Progenitor cell of endocrine pancreas (in vitro differentiated cells): Measurements from ENCODE around the gene ZNF593. TPM values are rescaled to one million over a fixed set of nuclear protein-coding genes. Genes with fewer than 3 reads are reported as not detected.

Experiments used
- DNase-seq: peaks from one replicate; pipeline ENCODE4 v3.0.0; 2021; ENCODE audit warnings: low spot score; ENCODE audit not compliant: unreplicated experiment
- H3K27ac Mint-ChIP-seq: 2 replicates; pipeline ENCODE4 v1.8.0; 2021; ENCODE audit warnings: mild to moderate bottlenecking, moderate library complexity, mixed read lengths
- H3K27me3 Mint-ChIP-seq: 2 replicates; pipeline ENCODE4 v1.8.0; 2021; ENCODE audit warnings: mixed read lengths
- H3K36me3 Mint-ChIP-seq: 2 replicates; pipeline ENCODE4 v1.8.0; 2022; ENCODE audit warnings: mixed read lengths; ENCODE audit not compliant: insufficient read depth
- H3K4me1 Mint-ChIP-seq: 2 replicates; pipeline ENCODE4 v1.8.0; 2021; ENCODE audit warnings: low read depth, mixed read lengths
- H3K4me3 Mint-ChIP-seq: 2 replicates; pipeline ENCODE4 v1.8.0; 2021; ENCODE audit warnings: low read depth, mild to moderate bottlenecking, moderate library complexity, mixed read lengths
- H3K9me3 Mint-ChIP-seq: 2 replicates; pipeline ENCODE4 v1.8.0; 2021; ENCODE audit warnings: low read depth, mixed read lengths
- CTCF ChIP-seq: fragments of 200-600 bp; sonication (generic); IDR thresholded peaks from one replicate; pipeline ENCODE4 v1.5.0; 2021; ENCODE audit warnings: antibody characterized with exemption, mild to moderate bottlenecking; ENCODE audit not compliant: unreplicated experiment
- total RNA-seq: library from RNA; stranded (reverse); gene quantifications from 2 replicates; pipeline ENCODE4 v1.2.1, GENCODE V29; 2021

The ZNF593 gene
- total RNA-seq, 1 donor from 2014 or later, result 32.1 TPM

GRCh38 chr1:26210147-26210870 is 40.6 kb downstream of the ZNF593 start:
- DNase-seq, result no peak
- Mint-ChIP-seq H3K9me3 (no peaks in the 10 kb centered on the region), H3K27me3 (peaks cover 17% of the 10 kb centered on the region), H3K27ac (no peak overlapping the region), H3K4me1 (no peaks in the 10 kb centered on the region), H3K36me3 (no peaks in the 10 kb centered on the region), H3K4me3 (no peak overlapping the region)
- TF ChIP-seq CTCF, result no peak

GRCh38 chr1:26212726-26213125 is 43.0 kb downstream of the ZNF593 start:
- Mint-ChIP-seq H3K4me3 (no peak overlapping the region), H3K27me3 (peaks cover 17% of the 10 kb centered on the region), H3K36me3 (no peaks in the 10 kb centered on the region), H3K4me1 (no peaks in the 10 kb centered on the region), H3K27ac (no peak overlapping the region), H3K9me3 (no peaks in the 10 kb centered on the region)
- DNase-seq, result no peak
- no peak for TF ChIP-seq CTCF

- no peaks in the 10 kb centered on the region for H3K9me3 Mint-ChIP-seq
- peaks cover 17% of the 10 kb centered on the region for H3K27me3 Mint-ChIP-seq
- H3K27ac Mint-ChIP-seq, result no peak overlapping the region
- H3K4me3 Mint-ChIP-seq, result no peak overlapping the region
- no peak for DNase-seq
- H3K36me3 Mint-ChIP-seq, result no peaks in the 10 kb centered on the region
- no peaks in the 10 kb centered on the region for H3K4me1 Mint-ChIP-seq
- no peak for TF ChIP-seq CTCF
Measured at GRCh38 chr1:26213335-26213905, 43.7 kb downstream of the ZNF593 start.

- no peaks in the 10 kb centered on the region for H3K36me3 Mint-ChIP-seq
- no peaks in the 10 kb centered on the region for H3K4me1 Mint-ChIP-seq
- H3K9me3 Mint-ChIP-seq, result no peaks in the 10 kb centered on the region
- H3K27me3 Mint-ChIP-seq, result peaks cover 10% of the 10 kb centered on the region
- DNase-seq, result no peak
- no peak overlapping the region for H3K4me3 Mint-ChIP-seq
- no peak overlapping the region for H3K27ac Mint-ChIP-seq
- no peak for TF ChIP-seq CTCF
Measured at GRCh38 chr1:26215246-26215645, 45.5 kb downstream of the ZNF593 start.

- no peak for TF ChIP-seq CTCF
- H3K27me3 Mint-ChIP-seq, result peaks cover 10% of the 10 kb centered on the region
- no peaks in the 10 kb centered on the region for H3K36me3 Mint-ChIP-seq
- H3K9me3 Mint-ChIP-seq, result no peaks in the 10 kb centered on the region
- no peak for DNase-seq
- peaks cover 2% of the 10 kb centered on the region for H3K4me1 Mint-ChIP-seq
- H3K4me3 Mint-ChIP-seq, result no peak overlapping the region
- H3K27ac Mint-ChIP-seq, result no peak overlapping the region
Measured at GRCh38 chr1:26218906-26219494, 49.3 kb downstream of the ZNF593 start.

Other genes with a start within 250 kb of the ZNF593 start
- 12.8 and 14.5 TPM in 2 replicates for gene PAFAH2, start 171.8 kb upstream of the ZNF593 start, total RNA-seq
- 3.6 and 4.1 TPM in 2 replicates for gene EXTL1, start 148.1 kb upstream of the ZNF593 start, total RNA-seq
- 0.13 and 0.17 TPM in 2 replicates for gene SLC30A2, start 123.8 kb upstream of the ZNF593 start, total RNA-seq
- gene TRIM63, start 102.3 kb upstream of the ZNF593 start, total RNA-seq, result not detected in 2 replicates
- 15.2 and 17.2 TPM in 2 replicates for gene PDIK1L, start 58.1 kb upstream of the ZNF593 start, total RNA-seq
- gene FAM110D, start 10.8 kb upstream of the ZNF593 start, total RNA-seq, result 0.33 and 0.36 TPM in 2 replicates
- gene C1orf232, start 945 bp upstream of the ZNF593 start, total RNA-seq, result not detected in 2 replicates
- gene ZNF593OS, start 1.9 kb downstream of the ZNF593 start, total RNA-seq, result not detected in 2 replicates
- gene CNKSR1, start 7.6 kb downstream of the ZNF593 start, total RNA-seq, result 52.0 and 52.1 TPM in 2 replicates
- not detected in 2 replicates for gene CATSPER4, start 20.7 kb downstream of the ZNF593 start, total RNA-seq
- 20.8 and 21.3 TPM in 2 replicates for gene CEP85, start 64.3 kb downstream of the ZNF593 start, total RNA-seq
- gene SH3BGRL3, start 110.2 kb downstream of the ZNF593 start, total RNA-seq, result 63.8 and 66.6 TPM in 2 replicates
- 47.8 and 48.9 TPM in 2 replicates for gene UBXN11, start 136.7 kb downstream of the ZNF593 start, total RNA-seq
- gene CD52, start 148.1 kb downstream of the ZNF593 start, total RNA-seq, result 0.89 and 1.8 TPM in 2 replicates
- gene CRYBG2, start 184.2 kb downstream of the ZNF593 start, total RNA-seq, result 13.8 and 19.3 TPM in 2 replicates
- not detected in 2 replicates for gene ZNF683, start 202.8 kb downstream of the ZNF593 start, total RNA-seq
- gene LIN28A, start 240.9 kb downstream of the ZNF593 start, total RNA-seq, result 80.2 and 87.8 TPM in 2 replicates